ENCODE measurements around the gene RAB34.
"Not testable (repeated sequence)": the region's sequence is repeated elsewhere in the genome, so short reads cannot be mapped to it uniquely, and the experiment has no call there.

The RAB34 gene

GRCh38 chr17:28745786-28746411, 28.2 kb upstream of the RAB34 start:
- no peak for FAIRE-seq

- no peak for FAIRE-seq
Measured at GRCh38 chr17:28744972-28745785, 27.5 kb upstream of the RAB34 start.

GRCh38 chr17:28744104-28744971, 26.7 kb upstream of the RAB34 start:
- no peak for FAIRE-seq

GRCh38 chr17:28743243-28744103, 25.8 kb upstream of the RAB34 start, which contains the start of gene TRAF4:
Gene TRAF4, plus strand, starts transcription at chr17:28744011. Its CDS starts 102 bp downstream, at chr17:28744113.
- no peak for FAIRE-seq

- no peak for FAIRE-seq
Measured at GRCh38 chr17:28741358-28742349, 24.0 kb upstream of the RAB34 start.

GRCh38 chr17:28740406-28741357, 23.0 kb upstream of the RAB34 start:
- no peak for FAIRE-seq

- FAIRE-seq: no peak
Measured at GRCh38 chr17:28738680-28739384, 21.2 kb upstream of the RAB34 start.

- FAIRE-seq: no peak
Measured at GRCh38 chr17:28737770-28738679, 20.4 kb upstream of the RAB34 start.

- no peak for FAIRE-seq
Measured at GRCh38 chr17:28737316-28737715, 19.6 kb upstream of the RAB34 start.

- FAIRE-seq: not testable (repeated sequence)
Measured at GRCh38 chr17:28735913-28736769, 18.5 kb upstream of the RAB34 start.

GRCh38 chr17:28735242-28735722, 17.6 kb upstream of the RAB34 start:
- no peak for FAIRE-seq

GRCh38 chr17:28734712-28735241, 17.1 kb upstream of the RAB34 start:
- no peak for FAIRE-seq

- FAIRE-seq: no peak
Measured at GRCh38 chr17:28733346-28733745, 15.7 kb upstream of the RAB34 start.

- FAIRE-seq: no peak
Measured at GRCh38 chr17:28729950-28730330, 12.3 kb upstream of the RAB34 start.

GRCh38 chr17:28728364-28729200, 10.9 kb upstream of the RAB34 start, which contains the start of gene NEK8:
Gene NEK8, plus strand, starts transcription at chr17:28728788. Its CDS starts 26 bp downstream, at chr17:28728814.
- FAIRE-seq: no peak

Data from colon (tissue), 2 donors.